Posterior vena cava (tissue), 2 donors: ENCODE measurements around the gene PMVK. TPM values are rescaled to one million over a fixed set of nuclear protein-coding genes. Genes with fewer than 3 reads are reported as not detected.

Source experiments
- DNase-seq: peaks from one replicate; pipeline ENCODE4 v3.0.0-alpha.2; 2020; ENCODE audit warnings: low spot score
- intact Hi-C, 2 donors: fragments of 100-400 bp; cut with DNase I; formaldehyde crosslinking; loops; one replicate each; pipeline versions ENCODE4 v1.14.1 to v1.14.2; 2022 to 2023
- total RNA-seq, 2 donors: library from RNA; stranded (reverse); fragmentation: NEBNext Ultra II Directional; extraction: Animal tissue kit (Norgen Biotek cat#: 25700); gene quantifications; one replicate each; pipeline ENCODE4 v1.2.1, GENCODE V29; 2021
- donor health status: DM: yes; HTN: yes; CAD: no.
- donor health status: DM: yes; HTN: yes; CAD: no.

The PMVK gene
- total RNA-seq, 2 donors from 2014 or later = 26.5 to 31.5 TPM

DNA sequence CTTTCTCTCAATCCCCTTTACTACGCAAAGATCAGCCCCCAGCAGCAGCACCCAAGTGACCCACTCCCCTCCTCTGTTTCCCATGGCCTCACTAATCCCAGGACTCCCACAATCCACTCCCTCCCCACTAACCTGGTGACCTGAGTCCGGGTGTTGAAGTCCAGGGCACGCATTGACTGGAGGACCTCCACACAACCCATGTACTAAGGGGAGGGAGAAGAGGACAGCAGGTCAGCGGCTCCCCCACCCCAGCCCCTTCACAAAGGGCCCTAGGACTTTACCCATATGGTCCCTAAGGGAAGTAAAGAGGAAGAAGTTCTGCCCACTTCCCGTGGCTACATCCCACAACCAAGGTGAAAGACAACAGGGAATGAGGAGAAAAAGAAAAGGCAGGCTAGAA is 32.7 kb upstream of the PMVK start:
- no peak for DNase-seq
- intact Hi-C loops = no loop called here

DNA sequence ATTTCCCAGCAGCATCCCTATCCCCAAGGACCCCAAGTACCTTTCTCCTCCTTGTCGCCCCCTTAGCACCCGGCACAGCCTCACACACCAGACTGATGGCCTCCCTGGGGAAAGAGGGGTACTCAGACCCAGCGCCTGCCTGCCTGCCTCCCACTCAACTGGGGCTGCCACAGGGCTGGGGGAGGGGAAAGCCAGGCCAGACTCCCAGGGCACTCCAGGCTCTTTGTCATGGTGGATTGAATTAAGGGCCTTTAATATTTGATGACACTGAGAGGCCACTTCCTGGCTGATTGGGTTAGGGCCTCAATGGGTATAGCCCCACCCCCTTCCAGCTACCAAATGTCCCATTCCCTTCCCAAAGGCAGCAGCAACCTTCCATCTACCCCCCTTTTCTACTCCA is 32.2 kb upstream of the PMVK start:
- DNase-seq = no peak
- intact Hi-C loops = no loop called here

DNA sequence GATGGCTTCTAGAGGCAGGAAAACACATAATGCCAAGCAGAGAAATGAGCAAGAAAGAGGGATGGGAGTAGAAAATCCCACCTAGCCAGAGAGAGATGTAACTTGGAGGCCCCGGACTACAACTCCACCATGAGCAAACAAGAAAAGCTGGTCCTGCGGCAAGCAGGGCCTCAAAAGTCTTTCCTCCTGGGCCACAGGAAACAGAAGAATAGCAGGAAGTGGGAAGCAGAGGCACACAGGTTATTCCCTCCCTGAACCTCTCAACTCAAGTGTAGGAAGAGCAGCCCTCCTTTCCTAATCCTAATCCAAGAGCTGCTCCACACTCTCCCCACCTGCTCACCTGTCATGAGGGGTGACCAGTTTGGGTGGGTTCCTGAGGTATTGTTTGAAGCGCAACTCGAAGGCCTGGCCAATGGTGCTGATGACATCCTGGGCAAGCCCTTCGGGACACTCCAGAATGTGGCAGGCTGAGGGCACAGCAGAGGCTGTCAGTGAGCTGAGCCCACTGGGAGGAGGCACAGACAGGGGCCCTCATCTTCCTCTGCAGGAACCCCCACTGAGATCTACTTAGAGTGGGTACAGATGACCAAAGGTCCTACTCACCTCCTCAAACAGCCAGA is 30.9 kb upstream of the PMVK start:
- intact Hi-C loops = no loop called here
- DNase-seq = no peak

DNA sequence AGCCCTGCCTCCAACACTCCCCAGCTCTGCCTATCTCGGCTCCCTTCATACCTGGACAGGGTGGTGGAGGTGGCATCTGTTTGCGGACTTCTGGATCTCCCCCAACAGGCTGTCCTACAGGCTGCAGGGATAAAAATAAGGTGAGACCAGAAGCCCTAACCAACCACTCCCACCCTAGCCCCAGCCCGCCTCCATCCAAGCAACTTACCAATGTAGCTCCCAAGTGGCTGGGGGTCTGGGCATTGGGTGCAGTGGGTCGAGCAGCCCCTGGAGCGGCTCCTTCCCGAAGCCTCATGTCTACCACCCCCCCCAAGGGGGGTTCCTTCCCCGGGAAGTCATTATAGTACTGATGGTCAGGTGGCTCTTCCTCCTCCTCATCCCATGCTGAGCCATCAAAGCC is 29.6 kb upstream of the PMVK start:
- DNase-seq = no peak
- intact Hi-C loops = no loop called here

DNA sequence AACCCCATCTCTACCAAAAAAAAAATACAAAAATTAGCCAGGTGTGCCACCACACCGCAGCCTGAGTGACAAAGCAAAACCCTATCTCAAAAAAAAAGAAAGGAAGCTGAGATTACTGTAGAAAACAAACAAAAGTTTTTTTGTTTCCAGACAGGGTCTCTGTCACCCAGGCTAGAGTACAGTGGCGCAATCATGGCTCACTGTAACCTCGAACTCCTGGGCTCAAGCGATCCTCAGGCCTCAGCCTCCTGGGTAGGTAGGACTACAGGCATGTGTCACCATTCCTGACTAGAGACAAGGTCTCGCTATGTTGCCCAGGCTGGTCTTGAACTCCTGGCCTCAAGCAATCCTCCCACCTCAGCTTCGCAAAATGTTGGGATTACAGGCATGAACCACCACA is 27.8 kb upstream of the PMVK start:
- intact Hi-C loops = loop anchor here in 1 of 2 donors (5.0 kb wide), 1 partner anchor 43 kb away; no protein-coding TSS in a partner anchor
- no peak for DNase-seq

DNA sequence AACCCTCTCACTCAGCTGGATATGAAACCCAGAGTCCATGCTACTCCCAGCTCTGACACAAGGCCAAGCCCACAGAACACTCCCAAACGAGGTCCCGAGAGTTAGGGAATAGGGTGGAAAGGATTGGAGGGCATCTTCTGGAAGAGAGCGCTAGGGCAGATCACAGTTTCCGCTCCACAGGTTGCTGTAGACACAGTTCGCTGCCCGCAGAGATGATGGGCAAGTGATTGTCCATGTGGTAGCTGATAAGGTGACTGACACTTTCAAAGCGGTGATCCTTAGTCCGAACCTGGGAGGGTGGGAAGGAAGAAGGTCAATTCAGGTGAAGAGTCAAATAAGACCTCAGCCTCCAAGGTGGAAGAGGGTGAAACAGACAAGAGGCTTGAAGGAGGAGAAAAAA is 27.1 kb upstream of the PMVK start:
- intact Hi-C loops = loop anchor here in 1 of 2 donors (5.0 kb wide), 1 partner anchor 44 kb away; no protein-coding TSS in a partner anchor

DNA sequence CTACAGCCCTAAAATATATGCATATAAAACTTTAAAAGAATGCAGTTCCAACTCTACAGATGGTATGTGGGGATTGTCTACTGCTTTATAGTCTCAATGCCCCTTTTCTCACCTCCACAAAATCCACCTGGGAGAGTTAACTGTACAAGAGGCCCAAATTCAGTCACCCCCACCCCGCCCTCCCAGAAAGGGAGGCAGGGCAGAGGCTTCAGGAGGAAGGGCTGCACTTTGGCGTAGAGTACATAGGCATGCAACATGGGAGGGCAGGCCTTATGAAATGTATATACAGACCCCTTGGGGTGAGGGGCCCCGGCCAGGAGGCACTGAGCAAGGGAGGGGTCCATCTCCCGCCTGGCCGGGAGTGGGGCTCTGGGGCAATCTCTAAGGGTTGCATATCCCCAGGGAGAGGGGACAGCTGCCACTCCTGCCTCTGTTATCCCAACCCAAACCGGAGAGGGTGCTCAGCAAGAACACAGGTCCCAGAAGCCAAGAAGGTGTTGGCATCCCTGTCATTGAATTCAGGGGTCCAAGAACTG is 26.3 kb upstream of the PMVK start:
- DNase-seq = no peak
- intact Hi-C loops = loop anchor here in 1 of 2 donors (5.0 kb wide), 1 partner anchor 44 kb away; no protein-coding TSS in a partner anchor

More for the DNA sequence above, 27.1 kb upstream of the PMVK start:
- no peak for DNase-seq

DNA sequence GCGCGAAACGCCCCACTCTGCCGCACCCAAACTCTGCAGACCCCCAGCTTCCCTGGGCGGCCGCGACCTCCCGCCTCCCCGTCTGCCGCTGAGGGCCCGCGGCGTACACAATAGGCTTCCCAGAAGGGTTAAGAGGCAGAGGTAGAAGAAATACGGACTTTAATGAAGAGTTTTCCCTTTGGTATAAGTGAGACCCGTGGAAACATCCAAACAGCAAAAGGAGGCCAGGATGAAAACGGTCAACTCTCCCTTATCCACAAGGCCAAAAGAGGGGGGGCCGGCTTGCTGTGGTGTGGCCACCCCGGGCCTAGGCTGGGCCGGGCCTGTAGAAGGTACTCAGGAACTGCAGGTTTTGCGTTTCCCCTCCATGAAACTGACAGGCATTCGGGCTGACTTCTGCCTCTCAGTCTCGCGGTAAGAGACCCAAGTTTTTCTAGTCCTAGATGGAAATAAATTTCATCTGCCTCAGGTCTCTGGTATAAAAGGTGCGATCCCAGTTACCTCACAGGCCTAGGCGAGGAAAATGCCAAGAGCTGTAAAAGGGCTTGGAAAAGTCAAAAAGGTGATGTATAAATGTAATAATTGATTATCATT is 25.7 kb upstream of the PMVK start:
- DNase-seq = no peak
- intact Hi-C loops = loop anchor here in 1 of 2 donors (5.0 kb wide), 1 partner anchor 45 kb away; no protein-coding TSS in a partner anchor

DNA sequence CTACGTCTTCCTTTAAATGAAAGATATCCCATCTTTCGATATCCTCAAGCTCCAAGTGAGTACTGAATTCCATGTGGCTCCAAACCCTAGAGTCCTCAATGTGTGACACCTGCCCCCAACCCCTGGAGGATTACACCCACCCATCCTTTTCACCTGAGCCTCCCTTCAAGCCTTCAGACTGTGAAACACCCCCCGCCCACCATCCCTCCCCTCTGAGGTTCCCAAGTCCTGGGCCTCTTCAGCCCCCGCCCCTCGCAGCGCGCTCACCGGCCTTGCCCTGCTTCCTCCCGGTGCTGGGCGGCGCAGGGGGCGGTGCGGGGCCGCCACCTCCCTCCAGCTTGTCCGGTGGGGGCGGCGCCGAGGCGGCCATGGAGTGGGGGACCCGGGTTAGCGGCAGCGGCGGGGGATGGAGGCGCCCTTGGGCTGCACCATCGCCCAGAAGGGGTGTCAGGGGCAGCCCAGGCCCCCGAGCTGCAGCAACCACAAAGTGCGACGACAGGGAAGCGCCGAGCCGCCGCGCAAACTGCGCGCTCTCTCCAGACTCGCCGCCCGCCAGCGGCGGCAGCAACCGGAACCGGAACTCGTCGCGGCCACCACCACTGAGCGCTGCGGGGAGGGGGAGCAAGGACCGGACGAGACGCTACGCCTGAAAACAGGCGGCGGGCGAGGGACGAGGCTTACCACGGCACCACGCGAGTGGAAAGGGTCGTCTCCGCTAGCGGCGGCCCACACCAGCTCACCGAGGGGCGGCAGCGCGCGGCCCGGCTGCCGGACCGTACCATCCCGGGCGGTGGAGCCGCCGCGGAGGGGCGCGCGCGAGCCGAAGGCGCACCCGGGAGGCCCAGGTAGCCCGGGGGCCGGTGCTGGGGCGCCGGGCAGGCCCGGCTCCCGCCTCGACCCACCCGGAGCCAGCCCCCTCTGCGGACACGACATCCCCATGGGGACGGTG is 25.0 kb upstream of the PMVK start, which contains the start of gene PYGO2:
Gene PYGO2 (minus strand): TSS at position 576 of the 949 bp plus-strand sequence. CDS start 206 bp downstream, at position 370.
- DNase-seq = peak; percentile 95
- intact Hi-C loops = loop anchor here in 1 of 2 donors (5.0 kb wide), 1 partner anchor 46 kb away; no protein-coding TSS in a partner anchor

DNA sequence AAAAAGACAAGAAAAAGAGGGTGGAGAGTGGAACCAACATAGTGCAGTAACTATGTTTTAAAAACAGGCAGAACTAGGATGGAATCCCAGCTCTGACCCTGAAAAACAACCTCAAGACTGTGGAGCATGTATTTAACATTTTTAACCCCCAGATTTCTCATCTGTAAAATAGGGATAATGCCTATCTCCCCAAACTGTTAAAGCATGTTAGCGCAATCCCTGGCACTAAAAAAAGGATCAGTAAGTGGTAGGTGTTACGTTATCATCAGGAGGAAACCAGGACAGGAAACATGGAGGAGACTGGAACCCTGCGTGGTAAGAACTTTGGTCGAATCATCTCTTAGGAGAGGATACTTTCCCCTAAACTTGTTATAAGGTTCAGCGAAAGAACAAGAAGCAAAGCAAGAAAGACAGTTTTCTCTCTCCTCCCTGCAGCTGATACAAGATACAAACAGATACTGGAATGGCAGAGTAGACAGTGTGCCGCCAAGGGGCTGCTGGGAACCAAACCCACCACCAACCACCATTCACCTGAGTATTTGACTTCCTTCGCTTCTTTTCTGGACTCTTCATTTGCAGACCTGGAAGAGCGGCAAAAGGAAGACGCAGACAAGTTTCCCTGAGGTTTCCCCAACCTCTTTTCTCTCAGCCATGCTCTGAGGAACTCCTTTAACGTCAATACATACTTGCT is 24.1 kb upstream of the PMVK start:
- DNase-seq = no peak
- intact Hi-C loops = loop anchor here in 1 of 2 donors (5.0 kb wide), 1 partner anchor 47 kb away; no protein-coding TSS in a partner anchor

DNA sequence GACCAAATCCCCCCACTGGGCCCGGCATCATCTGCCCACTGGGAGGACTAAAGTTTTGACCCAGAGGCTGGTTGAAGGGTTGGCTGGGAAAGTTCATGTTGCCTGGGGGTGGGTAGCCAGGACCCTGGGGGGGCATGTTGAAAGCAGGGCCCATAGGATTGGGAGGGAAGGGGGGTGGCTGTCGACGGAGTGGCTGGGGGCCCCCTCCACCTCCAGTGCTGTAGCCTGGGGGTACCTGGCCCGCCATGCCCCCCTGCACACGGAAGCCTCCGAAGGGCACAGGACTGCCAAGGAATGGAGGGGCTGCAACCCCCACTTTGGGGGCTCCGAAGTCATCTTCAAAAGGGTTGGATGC is 22.9 kb upstream of the PMVK start:
- DNase-seq = no peak
- intact Hi-C loops = no loop called here

DNA sequence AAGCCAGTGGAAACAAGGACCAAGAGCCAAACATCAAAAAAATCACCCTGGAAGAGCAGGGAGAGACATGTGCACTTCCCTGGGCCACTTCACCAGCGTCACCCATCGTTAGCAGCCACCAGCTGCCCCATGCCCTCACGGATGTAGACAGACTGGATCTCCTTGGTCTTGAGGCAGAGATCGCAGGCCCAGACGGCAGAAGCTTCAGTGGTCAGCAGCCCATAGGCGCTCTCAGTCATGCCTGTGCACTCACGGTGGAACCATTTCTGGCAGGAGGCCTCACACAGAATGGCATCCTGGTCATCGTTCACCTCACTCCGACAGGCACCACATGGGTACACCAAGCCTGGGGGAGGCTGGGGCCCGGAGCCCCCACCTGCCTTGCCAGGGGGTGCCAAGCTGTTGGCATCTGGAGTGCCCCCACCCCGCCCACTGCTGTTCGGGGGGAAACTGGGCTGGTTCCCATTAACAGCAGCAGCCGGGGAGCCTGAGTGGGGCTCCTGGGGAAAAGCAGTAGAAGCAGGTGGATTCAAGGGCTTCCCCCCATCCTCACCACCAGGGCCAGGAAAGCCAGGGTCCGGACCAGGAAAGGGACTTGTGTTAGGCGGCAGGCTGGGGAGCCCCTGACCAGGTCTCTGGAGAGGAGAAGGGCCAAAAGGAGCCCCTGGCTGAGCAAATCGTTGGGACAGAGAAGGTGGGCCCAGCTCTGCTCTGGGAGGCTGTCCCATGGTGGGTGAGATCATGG is 22.3 kb upstream of the PMVK start:
- intact Hi-C loops = no loop called here
- no peak for DNase-seq

DNA sequence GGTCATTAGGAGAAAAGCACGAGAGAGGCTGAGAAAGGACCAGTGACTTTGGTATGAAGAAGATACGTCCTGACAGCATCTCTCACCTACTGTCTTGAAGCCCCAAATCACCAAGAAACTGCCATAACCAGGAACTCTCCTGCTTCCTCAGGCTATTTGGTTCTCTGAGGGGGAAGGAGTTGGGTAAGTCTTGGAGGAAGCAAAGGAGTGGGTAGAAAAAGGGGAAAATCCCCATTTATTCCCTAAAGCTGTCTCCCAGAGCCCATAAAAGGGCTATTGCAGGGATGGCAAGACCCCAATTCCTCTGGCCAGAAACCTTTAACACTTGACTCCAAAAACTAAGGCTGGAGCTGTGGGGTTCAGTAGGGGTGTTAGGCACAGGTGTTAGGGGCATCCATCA is 21.5 kb upstream of the PMVK start:
- intact Hi-C loops = no loop called here
- no peak for DNase-seq

DNA sequence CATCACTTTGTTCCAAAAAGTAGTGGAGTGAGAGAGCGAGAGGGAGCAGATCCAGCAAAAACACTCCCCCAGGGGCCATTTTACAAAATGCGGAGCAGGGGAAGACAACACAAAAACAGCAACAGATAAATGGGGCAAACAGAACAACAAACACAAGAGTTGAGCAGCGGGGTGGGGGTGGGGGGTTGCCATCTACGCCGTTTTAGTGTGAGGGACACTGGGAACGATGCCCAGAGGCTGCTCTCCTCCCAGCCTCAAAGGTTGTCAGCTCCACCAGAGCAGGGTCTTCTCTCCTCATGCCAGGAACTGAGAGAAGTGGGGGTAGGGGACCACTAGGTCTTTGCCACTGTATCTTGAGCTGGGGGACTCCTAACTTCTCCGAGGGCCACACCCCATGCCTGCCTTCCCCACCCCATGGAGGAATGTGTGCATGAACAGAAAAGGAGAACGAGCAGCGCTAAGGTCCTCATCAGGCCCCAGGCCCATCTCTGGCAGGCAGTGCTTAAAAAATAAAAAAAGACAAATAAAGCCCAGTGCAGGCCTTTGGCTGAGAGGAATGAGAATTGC is 20.7 kb upstream of the PMVK start:
- DNase-seq = no peak
- intact Hi-C loops = no loop called here

DNA sequence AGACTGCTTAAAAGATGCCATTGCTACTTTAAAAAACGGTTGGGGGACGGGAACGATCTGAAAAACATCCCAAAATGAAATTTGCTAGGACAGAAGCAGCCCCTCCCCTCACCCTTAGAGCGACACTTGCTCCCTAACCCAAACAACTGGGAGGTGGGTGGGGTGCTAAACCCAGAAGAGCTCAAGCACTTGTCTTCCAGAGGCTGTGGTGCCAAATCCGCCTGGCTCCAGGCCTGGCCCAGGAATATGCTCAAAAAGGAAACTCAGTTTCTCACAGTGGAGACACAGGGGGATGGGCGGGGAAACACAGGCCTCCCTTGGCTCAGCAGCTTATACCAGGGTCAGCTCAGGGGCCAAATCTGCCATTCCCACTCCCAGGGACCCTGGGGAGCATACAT is 20.0 kb upstream of the PMVK start:
- intact Hi-C loops = no loop called here
- DNase-seq = no peak

DNA sequence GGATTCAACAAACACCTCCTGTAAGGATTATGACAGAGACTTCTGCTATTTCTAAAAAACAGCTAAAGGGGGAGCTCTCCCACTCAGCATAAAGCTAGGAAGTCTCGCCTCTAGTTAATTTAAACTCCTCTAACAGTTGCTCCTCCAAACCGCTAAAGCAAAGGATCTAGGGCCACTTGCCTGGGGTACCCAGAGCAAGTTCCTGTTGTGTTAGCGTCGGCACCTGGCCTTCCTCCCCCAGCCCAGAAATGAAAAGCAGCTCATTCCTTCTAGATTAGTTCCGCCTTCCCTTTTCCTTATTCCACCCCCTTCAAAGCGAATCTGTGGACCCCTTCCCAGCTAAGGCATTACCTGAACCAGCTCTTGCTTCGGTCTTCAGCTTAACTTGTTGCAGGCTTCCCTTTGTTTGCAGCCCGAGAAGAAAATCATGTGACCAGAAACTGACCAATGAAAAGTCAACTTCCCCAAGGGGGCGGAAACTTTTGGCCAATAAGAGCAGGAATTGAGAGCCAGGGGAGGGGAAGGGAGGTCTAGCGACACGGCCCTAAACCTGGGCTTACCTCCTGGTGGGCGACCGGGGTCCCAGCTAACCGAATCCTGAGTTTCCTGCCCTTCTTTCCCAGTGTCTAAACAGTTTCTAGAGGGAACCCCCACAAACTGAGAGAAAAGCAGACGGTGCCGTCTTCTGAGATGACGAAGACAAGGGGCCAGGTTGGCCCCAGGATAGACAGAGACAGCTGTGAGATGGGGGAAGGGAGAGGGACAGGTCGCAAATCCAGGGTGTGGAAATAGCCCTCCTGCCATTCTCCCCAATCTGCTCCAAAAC is 19.4 kb upstream of the PMVK start, which contains the start of gene PBXIP1:
Gene PBXIP1 (minus strand): TSS at position 382 of the 826 bp plus-strand sequence. CDS start 2,378 bp downstream, outside the sequence.
- intact Hi-C loops = no loop called here
- no peak for DNase-seq
